WI38 (cell line): Measurements from ENCODE around the gene PCYT2.

Experiments used
- H3K4me3 ChIP-seq: 2 replicates; pipeline ENCODE4 v1.5.1; 2011; ENCODE audit warnings: low read depth, mild to moderate bottlenecking, control low read depth, low read length
- TF ChIP-seq, protein P1 (sequence below): IDR thresholded peaks from 2 replicates; pipeline ENCODE4 v1.5.1; 2012; ENCODE audit warnings: low read depth, mild to moderate bottlenecking, control low read depth, low read length

PCYT2 gene

DNA sequence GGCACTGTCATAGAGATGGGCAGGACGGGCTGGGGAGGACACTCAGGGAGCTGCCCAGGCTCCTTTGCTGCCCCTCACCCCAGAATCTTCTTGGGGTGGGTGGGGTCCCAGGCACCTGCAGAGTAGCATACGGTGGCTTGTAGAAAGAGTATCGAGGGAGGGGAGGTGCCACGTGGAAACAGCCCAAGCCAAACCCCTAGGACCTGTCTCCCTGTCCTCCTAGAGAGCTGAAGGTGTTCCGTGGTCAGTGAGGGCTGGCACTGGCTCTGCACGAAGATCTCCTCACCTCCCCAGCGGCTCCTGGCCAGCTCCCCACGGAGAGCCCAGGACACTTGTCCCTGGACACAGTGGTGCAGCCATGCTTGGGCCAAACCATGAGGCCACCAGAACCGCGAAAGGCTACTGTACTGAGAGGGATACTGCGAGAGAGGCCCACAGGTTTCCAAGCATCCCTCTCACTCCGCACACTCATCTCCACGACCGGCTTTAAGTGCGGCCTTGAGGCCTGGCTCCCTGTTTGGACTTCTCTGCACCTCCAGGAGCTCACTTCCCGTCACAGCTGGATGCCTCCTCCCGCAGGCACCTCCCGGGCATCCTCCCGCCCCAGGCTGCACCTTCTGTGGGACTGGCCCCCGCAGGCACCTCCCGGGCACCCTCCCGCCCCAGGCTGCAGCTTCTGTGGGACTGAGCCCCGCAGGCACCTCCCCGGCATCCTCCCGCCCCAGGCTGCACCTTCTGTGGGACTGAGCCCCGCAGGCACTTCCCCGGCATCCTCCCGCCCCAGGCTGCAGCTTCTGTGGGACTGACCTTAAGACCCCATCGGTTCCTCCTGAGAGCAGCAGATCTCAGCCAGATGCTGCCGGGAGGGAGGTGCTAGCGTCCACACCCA is 18.3 kb upstream of the PCYT2 start:
- TF ChIP-seq, protein P1, sequence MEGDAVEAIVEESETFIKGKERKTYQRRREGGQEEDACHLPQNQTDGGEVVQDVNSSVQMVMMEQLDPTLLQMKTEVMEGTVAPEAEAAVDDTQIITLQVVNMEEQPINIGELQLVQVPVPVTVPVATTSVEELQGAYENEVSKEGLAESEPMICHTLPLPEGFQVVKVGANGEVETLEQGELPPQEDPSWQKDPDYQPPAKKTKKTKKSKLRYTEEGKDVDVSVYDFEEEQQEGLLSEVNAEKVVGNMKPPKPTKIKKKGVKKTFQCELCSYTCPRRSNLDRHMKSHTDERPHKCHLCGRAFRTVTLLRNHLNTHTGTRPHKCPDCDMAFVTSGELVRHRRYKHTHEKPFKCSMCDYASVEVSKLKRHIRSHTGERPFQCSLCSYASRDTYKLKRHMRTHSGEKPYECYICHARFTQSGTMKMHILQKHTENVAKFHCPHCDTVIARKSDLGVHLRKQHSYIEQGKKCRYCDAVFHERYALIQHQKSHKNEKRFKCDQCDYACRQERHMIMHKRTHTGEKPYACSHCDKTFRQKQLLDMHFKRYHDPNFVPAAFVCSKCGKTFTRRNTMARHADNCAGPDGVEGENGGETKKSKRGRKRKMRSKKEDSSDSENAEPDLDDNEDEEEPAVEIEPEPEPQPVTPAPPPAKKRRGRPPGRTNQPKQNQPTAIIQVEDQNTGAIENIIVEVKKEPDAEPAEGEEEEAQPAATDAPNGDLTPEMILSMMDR: no peak
- no peak overlapping the region for H3K4me3 ChIP-seq

DNA sequence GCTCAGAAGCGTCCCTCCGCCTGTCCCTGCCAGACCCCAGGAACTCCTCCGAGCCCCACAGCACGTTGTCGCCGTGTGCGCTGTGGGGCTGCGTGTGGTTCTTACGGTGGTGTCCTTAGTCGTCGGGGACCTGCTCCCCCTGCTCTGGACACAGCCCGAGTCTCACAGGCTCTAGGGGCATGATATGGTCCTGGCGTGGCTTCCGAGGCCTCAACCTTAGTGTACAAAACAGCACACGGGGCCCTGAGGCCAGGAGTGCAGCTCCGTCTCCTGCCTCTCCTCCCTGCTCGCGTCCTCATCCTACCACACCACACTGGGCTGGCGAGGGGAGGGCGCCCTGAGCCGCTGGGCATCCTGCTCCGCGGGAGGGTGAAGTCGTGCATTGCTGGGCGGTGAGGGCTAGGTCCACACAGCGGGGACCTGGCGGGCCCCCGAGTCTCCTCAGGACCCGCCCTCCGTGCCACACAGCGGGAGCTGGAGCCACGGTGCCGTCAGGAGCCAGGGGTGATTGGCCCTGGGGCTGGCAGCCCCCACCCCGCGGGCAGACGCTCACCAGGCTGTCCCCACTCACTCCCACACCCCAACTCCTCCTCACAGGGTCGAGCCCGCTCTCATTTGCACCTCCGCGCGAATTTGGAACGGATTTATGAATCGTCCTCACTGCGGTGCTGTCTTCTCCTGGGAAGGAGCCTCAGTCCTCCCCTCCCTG is 17.5 kb upstream of the PCYT2 start:
- peak overlapping the region; percentile 58 for H3K4me3 ChIP-seq
- TF ChIP-seq, protein P1: no peak

DNA sequence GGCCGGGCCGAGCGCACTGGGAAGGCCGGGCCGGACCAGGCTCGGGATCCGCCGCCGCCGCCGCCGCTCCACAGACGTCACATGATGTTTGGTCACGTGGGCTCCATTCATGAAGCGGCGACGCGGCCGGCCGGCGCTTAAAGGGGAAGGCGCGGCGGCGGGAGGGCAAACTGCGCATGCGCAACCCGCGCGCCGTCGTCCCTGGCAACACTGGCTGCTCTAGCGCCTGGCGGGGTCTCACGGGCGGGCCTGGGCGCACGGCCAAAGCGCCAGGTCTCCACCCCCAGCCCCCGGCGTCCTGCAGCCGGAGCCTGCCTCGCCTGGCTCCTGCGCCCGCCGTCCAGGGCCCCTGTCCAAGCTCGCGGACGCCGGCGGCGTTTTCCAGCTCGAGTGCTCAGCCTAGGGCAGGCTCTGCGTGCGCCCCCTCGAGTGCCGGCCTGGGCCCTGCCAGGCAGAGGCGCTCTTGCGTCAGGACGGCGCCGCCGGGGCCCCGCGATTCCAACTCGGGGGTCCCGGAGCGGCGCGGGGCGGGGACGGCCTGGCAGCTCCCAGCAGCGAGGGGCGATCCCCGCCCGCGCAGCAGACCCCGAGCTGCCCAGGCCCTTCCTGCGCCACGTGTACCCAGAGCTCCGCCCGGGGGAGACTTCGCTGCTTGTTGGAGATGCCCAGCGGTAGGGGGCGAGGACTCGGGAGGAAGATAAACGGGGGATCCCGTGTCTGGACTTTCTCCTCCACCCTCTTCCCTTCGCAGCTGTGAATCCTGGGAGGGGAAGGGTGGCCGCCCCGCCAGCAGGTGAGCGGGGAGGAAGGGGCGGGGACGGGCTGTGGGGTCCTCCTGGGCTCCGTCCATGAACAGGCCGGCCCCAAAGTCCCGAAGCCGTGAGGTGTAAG is 16.7 kb upstream of the PCYT2 start, which contains the start of gene MAFG:
MAFG (minus strand) TSS at position 83 of the 891 bp plus-strand sequence. CDS start 4,550 bp downstream, outside the sequence.
- TF ChIP-seq, protein P1: 0 out of 2 replicates have a peak, but pooled peaks have one; percentile 11
- H3K4me3 ChIP-seq: peak within 1 kb of the TSS; percentile 74

DNA sequence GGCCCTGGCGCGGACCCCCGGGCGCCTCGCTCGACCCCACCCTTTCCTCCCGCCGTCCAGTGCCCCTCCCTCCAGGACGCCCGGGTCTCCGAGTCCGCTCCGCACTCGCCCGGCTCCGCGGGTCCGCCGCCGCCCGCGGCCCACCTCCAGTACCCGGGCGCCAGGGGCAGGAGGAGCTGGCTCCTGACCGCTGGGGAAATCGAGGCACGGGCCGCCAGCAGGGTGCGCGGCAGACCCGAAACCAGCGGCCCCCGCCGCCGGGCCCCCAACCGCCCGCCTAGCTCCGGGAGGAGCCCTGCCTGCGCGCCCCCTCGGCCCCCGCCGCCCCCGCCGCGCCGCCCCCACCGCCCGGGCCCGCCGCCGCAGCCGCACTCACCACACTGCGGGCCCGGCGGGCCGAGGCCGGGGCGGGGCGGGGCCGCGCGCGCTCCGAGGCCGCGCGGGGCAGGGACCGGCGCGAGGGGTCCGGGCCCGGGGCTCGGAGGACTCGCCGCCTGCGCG is 16.0 kb upstream of the PCYT2 start:
- peak overlapping the region; percentile 74 for H3K4me3 ChIP-seq
- TF ChIP-seq, protein P1: no peak

DNA sequence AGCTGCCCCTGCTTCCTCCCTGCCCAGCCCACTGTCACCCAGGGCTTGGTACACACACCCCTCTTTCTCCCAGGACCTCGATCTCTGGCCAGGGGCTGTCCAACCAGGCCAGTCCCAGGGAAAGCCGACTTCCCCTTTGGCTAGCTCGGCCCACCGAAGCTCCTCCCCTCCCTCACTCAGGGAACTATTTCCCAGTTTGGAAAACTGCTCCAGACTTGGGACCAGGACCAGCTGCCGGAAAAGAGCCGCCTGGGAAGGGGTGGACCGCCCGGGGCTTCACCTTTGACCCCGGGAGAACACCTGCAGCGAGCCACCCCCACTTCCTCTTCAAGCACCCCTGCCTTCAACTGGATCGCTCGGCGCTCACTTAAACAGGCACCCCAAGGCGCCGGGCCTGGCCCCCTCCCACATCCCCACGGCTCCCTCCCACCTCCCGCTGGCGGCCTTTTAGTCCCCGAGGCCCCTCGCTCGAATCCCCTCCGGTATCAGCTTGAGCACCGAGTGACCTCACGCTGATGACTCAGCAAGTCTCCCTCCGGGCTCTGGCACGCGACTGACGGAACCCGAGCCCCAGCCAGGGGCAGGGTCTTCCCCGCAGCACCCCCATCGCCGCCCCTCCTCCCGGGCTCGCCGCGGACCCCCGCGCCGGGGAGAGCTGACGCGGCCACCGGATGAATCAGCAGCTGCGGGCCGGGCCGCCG is 15.4 kb upstream of the PCYT2 start:
- TF ChIP-seq, protein P1: no peak
- H3K4me3 ChIP-seq: peak overlapping the region; percentile 74

DNA sequence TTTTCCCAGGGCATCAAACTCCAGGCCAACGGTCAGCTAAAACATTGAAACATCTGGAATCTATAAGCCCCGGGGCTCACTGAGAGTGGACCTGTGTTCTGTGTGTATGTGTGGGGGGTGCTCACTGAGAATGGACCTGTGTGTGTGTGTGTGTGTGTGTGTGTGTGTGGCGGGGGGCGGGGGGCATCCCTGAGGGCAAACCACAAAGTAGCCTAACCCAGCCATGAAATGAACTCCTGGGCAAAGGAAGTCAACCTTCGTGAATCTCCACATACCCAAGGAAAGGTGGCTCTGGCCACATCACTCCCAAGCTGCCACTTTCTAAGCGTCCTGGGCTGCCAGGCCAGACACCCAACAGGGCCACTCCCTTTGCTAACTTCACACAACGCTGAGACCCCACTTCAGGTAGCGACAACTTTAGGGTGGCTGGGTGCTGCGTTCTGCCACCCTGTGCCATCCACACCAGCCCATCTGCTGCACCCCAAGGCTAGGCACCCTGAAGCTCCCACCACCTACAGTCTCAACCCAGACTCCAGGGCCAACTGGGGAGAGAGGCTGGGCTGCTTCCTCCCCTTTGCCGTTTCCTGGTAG is 14.8 kb upstream of the PCYT2 start:
- TF ChIP-seq, protein P1: no peak
- H3K4me3 ChIP-seq: peak overlapping the region; percentile 74
